HG02610 (cell line): ENCODE measurements around the gene C1orf116.
"Not testable (repeated sequence)": the region's sequence is repeated elsewhere in the genome, so short reads cannot be mapped to it uniquely, and the experiment has no call there.

Experiments
- ATAC-seq: cut with Tn5 transposase; IDR thresholded peaks from one replicate; pipeline ENCODE4 v1.9.1; 2021; ENCODE audit warnings: mild to moderate bottlenecking, moderate library complexity; ENCODE audit not compliant: unreplicated experiment

C1orf116 gene

GRCh38 chr1:207059881-207060280 is 27.3 kb upstream of the C1orf116 start:
- no peak for ATAC-seq

- ATAC-seq: no peak
Observed at GRCh38 chr1:207058878-207059867, 26.6 kb upstream of the C1orf116 start.

GRCh38 chr1:207058252-207058651 is 25.7 kb upstream of the C1orf116 start:
- no peak for ATAC-seq

- ATAC-seq: no peak
Observed at GRCh38 chr1:207056673-207057072, 24.1 kb upstream of the C1orf116 start.

- ATAC-seq: no peak
Observed at GRCh38 chr1:207055386-207056001, 22.9 kb upstream of the C1orf116 start.

GRCh38 chr1:207054491-207054890 is 21.9 kb upstream of the C1orf116 start:
- ATAC-seq: no peak

GRCh38 chr1:207052911-207053769 is 20.6 kb upstream of the C1orf116 start, which contains the start of gene PFKFB2:
Gene PFKFB2, plus strand, starts transcription at chr1:207053275. Its CDS starts 1,443 bp downstream, at chr1:207054718.
- ATAC-seq: peak; percentile 83

- no peak for ATAC-seq
Observed at GRCh38 chr1:207051191-207051943, 18.8 kb upstream of the C1orf116 start, which contains the start of gene YOD1. Gene YOD1, minus strand, starts transcription at chr1:207051208. Its CDS starts 178 bp downstream, at chr1:207051030.

- ATAC-seq: peak; percentile 52
Observed at GRCh38 chr1:207050480-207051190, 18.1 kb upstream of the C1orf116 start.

- ATAC-seq: no peak
Observed at GRCh38 chr1:207049974-207050391, 17.4 kb upstream of the C1orf116 start.

GRCh38 chr1:207049514-207049913 is 17.0 kb upstream of the C1orf116 start:
- ATAC-seq: no peak

- no peak for ATAC-seq
Observed at GRCh38 chr1:207049054-207049453, 16.5 kb upstream of the C1orf116 start.

GRCh38 chr1:207048041-207048440 is 15.5 kb upstream of the C1orf116 start:
- ATAC-seq: no peak

- no peak for ATAC-seq
Observed at GRCh38 chr1:207047505-207047904, 14.9 kb upstream of the C1orf116 start.

- no peak for ATAC-seq
Observed at GRCh38 chr1:207045453-207045852, 12.9 kb upstream of the C1orf116 start.

- not testable (repeated sequence) for ATAC-seq
Observed at GRCh38 chr1:207041397-207041796, 8.8 kb upstream of the C1orf116 start.

- ATAC-seq: no peak
Observed at GRCh38 chr1:207040181-207040533, 7.6 kb upstream of the C1orf116 start.

GRCh38 chr1:207039380-207040180 is 7.0 kb upstream of the C1orf116 start:
- ATAC-seq: no peak

- ATAC-seq: no peak
Observed at GRCh38 chr1:207036865-207037264, 4.3 kb upstream of the C1orf116 start.
